Suppressor macrophage treated with lipopolysaccharide for 4 hours (primary cell): Measurements from ENCODE around the gene NME4.
A peak's percentile ranks its signal among the peaks of the same experiment; 100 is the strongest.
"Not testable (repeated sequence)": the region's sequence is repeated elsewhere in the genome, so short reads cannot be mapped to it uniquely, and the experiment has no call there.

Experiments
- DNase-seq: peaks from one replicate; pipeline ENCODE4 v3.0.0-alpha.2; 2020

The NME4 gene

DNA sequence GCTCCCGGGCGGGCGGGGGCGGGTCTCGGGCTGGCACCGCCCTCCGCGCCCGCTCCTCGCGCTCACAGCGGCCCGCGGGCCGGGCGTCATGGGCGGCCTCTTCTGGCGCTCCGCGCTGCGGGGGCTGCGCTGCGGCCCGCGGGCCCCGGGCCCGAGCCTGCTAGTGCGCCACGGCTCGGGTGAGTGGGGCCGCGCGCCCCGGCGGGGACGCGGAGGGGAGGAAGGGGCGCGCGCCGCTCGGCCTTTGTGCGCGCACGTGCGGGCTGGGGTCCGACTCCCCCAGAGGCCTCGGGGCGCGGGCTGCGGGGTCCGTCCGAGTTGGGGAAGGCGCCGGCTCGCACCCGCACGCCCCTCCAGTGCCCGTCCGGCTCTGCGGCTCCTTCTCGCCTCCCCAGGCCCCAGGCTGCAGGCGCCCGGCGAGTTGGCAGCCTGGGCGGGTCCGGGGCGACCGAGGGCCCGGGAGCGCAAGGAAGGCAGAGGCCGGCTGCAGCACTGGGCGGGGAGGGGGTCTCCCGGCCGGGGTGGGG, at the start of gene NME4:
Gene NME4, plus strand, starts transcription at position 65 of the 527 bp plus-strand sequence. Its CDS starts 24 bp downstream, at position 89.
- peak; percentile 36 for DNase-seq

DNA sequence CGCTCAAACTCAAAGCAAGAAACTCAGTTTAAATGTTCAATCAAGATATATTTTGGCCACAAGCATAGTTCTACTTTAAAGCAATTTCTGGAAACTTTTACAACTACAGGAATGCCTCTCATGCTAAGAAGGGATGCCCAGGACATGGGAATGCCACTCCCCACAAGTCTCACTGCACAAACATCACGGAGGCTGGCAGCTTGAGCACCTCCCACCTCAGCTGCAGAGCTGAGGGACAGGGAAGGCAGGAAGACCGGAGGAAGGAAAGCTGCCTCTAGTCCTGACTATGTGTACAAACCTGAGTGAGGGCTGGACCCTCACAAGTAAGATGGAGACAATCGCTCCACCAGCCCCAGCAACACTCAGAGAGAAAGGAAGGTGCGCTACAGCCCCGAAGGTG, 49.8 kb upstream of the NME4 start:
- DNase-seq = no peak

DNA sequence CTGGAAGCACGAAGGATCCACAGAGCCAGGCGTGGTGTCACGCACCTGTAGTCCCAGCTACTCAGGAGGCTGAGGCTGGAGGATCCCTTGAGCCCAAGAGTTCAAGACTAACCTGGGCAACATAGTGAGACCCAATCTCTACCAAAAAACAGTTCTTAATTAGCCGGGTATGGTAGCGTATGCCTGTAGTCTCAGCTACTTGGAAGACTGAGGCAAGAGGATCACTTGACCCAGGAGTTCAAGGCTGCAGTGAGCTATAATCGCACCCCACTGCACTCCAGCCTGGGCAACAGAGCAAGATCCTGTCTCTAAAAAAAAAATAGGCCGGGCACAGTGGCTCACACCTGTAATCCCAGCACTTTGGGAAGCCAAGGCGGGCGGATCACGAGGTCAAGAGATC, 48.5 kb upstream of the NME4 start:
- not testable (repeated sequence) for DNase-seq

DNA sequence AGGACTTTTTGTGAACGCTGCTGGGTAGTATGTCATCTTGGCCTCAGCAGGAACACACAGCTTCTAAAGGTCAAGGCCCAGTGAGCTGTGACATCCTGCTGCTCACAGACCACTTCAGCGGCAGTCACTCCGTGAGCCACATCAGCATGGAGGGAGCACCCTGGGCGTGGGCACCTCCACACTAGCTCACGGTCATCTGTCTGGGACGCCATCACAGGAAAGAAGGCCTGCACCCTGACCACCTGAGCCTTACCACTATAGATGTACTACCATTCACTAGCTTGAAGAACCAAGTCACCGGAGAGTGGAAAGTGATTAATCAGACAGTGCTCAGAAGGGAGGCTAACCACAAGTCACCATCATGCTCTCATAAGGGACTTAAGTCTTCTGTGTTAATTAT, 47.8 kb upstream of the NME4 start:
- no peak for DNase-seq

DNA sequence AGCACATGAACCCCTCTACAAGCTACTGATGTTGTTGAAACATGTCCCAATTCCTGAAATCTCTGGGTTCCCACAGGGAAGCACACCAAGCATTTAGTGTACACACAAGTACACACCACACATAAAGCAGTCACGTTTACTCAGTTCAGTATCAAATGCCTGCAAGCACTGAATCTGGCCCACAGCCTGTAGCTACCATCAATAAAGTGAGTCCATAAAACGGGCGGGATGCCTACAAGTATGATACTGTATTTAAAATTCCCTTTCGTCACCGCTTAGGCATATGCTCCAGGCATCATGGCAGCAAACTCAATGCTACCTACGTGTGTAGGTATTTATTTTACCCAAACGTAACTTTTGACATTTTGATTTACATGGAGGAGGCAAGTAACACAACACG, 46.8 kb upstream of the NME4 start:
- DNase-seq = no peak

DNA sequence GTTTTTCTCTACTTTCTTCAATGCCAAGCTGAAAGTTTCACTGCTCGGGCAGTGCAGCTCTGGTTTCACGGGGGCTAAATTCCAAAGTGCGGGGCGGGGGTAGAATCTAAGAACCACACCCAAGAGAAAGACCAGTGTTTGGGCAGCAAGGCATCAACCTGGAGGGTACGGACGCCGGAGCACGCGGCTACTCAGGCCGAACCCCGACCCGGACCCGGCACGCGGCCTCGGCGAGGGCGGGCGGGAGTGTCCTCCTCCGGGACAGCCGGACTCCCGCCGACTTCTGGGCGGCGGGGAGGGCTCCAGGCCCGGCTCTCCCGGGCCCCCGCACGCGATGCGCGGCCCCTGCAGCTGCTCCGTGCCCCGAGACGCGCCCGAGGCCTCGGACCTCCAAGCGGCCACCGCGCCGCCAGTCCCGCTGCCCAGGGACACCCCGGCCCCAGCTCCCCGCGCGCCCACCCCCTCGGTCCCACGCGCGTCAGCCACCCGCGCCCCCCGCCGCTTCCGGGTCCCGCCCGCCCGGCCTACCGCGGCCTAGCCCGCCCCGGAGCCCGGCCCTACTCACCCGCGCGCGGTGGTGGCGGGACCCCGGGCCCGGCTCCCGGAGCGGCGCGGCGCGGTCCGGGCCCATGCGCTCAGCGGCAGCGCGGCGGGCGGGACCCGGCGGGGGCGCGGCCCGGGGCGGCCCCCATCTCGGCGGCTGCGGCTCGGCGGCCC, 45.0 kb upstream of the NME4 start:
- DNase-seq = peak; percentile 20

DNA sequence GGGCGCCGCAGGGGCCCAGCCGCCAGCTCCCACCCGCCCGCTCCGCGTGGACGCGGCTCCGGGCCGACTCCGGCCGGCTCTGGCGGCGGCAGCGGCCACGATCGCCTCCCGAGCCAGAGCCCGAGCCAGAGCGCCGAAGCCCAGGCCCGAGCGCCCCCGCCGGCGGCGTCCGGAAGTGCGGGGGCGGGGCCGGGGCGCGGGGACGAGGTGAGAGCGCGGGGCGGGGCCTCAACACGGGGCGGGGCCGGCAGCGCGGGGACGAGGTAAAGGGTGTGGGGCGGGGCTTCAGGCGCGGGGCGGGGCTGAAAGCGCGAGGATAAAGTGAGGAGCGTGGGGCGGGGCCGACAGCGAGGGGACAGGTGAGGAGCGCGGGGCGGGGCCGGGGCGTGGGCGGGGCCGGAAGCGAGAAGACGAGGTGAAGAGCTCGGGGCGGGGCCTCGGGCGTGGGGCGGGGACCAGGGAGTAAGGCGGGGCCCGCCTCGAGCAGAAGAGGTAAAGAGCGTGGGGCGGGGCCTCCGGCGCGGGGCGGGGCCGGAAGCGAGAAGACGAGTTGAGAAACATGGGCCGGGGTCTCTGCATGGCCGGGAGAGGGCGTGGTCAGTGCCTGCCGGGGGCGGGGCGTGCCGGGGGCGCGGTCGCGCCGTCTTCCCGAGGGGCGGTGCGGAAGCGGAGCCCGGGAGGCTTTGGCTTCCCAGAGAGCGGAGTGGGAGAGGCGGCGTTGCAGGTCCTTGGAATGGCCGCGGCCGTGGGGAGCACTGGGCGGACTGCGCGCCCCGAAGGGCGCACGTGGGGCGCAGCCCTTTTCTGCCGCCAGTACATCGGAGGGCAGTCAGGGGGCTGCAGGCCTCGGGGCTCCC, 44.2 kb upstream of the NME4 start, which contains the start of gene AXIN1:
Gene AXIN1, minus strand, starts transcription at position 177 of the 857 bp plus-strand sequence. CDS start 5,698 bp downstream, outside the sequence.
- DNase-seq = peak; percentile 99

DNA sequence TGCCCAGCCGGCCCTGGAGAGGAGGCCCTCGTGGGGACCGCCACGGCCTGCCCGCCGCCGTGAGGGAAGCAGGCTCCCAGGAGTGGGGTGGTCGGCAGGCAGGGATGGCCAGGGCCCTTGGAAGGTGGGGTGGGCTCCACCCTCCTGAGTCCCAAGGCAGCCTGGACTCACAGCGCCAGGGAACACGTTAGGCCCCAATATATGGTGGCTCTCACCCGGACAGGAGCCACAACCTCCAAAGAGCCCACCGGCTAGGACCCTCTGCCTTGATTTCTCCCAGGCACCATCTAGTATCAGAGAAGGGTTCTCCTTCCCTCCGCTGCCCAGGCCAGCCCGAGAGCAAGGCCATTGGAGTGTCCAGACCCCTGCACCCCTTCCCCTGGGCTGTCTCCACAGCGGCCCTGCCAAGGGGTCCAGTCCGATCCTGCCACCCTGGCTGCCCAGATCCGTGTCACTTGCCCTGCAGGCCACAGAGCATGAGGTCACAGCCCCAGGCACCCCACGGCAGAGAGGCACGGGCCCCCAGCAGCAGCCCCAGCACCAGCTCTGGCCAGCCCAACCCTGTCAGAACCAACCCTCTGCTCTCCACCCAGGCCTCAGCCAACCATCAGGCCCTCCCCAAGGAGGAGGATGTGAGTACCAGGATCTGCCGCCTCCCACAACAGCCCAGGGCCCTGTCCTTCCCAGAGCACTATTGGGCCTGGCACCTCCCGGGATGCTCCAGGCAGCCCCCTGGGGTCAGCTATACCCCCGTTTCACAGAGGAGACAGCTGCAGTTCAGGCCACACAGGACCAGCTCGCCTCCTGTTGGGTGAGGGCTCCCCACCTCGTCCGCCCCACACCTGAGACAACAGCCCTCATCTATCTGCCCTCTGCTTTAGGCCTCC, 43.4 kb upstream of the NME4 start:
- DNase-seq = no peak

DNA sequence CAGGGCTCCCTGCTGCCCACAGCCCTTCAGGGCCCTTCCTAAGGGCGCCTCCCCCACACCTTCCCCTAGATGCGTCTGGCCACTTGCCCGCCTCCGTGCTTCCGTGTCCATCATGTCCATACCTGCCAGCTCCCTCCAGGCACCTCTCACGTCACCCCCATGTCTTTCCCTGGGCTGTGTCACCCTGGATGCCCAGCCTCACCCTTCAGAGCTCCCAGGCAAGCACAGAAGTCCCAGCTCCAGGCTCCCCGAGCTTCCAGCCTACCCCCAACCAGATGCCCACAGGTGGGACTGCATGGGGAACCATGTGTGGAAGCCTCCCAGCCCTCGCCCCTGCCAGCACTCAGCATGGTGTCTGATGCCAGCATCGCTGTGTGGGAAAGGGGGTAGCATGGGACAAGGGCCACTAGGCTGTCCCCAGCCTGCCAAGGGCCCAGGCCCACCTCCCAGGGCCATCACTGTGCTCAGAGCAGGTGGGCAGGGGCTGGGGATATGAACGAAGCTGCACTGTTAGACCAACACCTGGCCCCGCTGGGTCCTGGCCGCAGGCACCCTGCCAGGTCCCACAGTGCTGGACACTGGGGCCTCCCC, 42.6 kb upstream of the NME4 start:
- DNase-seq = no peak

DNA sequence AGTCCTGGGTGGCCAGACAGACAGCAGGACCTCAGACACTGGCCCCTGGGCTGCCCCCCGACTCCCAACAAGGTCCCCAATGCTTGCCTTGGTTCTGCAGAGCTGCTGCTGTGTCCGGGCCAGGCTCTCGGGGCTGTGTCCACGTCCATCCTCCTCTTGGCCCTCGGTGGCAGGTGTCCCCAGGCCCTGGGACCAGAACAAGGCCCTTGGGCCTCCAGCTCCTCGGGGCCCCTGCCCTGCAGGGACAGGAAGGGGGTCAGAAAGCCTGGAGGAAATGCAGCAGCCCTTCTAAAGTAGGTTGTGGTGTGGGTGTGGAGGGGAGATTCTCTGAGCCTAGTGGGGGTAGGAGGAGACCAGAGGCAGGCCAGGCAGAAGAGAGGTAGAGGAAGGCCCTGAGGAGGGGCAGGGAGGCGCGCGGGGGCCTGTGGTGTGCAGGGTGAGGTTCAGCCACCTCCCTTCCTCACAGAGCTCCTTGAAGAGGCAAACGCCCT, 42.0 kb upstream of the NME4 start:
- no peak for DNase-seq

DNA sequence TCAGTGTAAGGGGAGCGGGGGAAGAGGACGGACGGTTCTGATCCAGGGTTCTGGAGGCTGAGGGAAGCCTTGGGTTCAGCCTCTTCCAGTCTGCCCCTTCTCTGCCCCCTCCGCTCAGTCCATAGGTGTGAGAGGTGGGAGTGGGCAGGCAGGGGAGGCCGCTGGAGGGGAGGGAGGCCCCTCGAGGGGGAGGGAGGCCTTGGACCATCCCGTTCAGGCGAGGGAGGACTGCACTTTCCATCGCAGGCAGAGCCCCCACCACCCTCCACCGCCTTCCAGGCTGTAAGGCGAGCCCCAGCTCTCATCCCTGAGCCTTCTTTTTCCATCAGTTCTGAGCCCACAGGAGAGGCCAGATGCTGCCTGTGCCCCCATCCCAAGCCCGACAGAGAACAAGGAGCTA, 40.3 kb upstream of the NME4 start:
- DNase-seq = no peak

DNA sequence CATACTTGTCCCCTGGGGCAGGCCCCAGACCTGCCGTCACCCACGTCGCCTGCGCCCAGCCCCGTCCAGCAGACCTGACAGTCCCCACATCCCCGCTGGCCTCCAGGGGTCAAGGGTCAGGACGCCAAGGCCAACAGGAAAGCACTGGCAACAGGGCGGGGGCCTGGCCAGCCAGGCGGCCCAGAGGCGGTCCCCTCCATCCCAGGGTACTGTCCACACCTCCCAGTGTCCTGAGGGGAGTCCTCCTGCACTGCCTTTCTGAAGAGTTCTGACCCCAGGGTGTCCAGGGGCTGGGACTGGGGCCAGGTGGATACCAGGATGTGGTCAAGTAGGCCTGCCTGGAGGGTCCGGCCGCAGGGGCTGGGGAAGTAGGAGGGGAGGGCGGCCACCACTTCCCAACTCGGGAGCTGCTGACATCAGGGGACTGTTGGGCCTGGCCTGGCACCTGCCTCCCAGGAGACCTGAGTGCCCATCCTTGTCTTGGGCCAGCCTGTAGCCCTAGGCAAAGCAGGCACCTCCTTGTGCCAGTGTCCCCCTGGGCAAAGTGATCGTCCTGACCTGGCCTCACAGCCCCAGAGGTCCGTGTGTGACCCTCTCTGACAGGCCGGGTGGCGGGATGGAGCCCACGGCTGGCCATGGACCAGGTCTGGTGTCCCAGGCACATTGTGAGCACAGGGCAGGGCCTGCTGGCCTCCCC, 37.8 kb upstream of the NME4 start:
- no peak for DNase-seq

DNA sequence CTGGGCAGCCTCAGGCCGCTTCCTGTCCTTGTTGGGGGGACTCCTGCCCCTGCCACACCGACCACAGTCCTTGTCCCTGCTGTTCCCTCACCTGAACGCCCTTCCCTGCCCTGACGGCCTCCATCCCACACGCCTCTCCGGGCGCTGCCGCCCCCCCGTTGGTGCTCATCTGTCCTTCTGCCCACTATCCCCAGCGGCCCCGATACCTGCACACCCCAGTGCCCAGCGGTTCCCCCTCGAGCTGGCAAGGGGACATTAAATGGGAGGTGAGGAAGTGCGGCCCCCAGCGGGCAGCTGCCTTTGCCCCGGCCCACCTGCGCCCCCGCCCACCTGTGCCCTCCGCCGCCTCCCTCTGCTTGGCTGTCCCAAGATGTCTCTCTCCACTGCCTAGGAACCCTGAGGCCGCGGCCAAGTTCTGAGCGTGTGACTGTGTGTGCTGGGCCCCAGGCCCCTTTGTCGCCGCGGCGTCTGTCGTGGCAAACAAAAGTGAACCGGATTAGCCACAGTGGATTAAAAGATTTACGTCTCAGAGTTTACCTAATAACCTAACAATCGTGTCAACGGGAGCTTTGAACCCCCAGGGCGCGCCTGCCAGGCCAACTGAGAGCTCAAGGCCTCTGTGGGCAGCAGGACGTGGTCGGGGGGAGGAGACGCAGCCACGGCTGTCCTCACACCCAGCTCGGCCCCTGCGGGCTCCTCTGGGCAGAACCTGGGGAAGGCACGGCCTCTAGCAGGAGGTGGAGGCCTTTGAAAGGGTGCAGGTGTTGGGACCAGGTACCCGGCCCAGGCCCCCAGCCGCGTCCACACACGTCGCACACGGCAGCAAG, 36.9 kb upstream of the NME4 start:
- no peak for DNase-seq

DNA sequence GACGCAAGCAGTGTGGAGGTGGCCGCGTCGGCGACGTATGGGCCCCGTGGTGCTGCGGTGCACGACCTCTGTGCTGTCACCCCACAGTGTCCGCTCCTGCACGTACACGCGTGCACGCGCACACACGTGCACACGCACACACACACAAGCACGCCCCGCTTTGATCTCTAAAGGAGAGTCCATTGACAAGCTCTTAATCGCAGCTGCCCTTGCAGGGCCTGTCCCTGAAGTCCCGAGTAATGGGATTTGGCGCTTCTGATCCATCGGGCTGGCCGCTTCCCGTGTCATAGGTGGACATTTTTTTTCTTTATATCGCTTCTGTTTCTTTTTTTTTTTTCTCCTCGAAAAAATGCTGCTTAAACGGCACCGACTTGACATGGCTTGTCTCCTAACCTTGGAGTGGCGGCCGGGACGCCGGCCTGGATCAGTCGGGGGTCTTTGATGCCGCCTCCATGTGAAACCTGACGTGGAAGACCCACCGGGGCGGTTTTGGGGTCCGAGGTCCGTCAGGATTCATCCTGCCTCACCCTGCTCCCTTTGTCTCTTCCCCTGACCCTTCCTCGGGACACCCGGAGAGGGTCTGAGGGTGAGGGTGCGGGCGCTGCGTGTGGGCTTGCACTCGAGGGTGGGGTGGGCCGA, 36.2 kb upstream of the NME4 start:
- no peak for DNase-seq

DNA sequence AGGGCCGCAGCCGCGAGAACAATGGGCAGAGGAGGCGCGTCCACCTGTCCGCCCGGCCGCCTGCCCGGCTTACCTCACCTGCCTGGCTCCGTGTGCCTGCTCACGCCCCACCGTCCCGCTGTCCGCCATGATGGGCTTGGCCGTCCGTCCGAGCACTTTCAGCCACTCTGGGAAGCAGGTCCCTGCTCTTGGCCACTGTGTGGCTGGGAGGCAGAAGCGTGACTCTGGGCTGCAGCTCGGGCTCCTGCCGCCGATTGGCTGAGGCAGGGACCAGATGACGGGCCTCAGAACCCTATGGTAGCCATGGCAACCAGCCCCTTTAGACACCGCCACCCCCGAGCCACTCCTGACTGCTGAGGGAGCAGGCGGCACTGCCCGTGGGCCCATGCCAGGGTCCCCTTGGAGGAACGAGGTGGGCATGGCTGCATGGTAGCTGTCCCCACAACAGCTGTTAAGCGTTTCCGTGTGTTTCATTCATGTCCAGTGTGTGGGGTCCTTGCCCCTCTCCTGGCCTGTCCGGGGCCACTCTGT, 35.6 kb upstream of the NME4 start:
- DNase-seq = no peak

DNA sequence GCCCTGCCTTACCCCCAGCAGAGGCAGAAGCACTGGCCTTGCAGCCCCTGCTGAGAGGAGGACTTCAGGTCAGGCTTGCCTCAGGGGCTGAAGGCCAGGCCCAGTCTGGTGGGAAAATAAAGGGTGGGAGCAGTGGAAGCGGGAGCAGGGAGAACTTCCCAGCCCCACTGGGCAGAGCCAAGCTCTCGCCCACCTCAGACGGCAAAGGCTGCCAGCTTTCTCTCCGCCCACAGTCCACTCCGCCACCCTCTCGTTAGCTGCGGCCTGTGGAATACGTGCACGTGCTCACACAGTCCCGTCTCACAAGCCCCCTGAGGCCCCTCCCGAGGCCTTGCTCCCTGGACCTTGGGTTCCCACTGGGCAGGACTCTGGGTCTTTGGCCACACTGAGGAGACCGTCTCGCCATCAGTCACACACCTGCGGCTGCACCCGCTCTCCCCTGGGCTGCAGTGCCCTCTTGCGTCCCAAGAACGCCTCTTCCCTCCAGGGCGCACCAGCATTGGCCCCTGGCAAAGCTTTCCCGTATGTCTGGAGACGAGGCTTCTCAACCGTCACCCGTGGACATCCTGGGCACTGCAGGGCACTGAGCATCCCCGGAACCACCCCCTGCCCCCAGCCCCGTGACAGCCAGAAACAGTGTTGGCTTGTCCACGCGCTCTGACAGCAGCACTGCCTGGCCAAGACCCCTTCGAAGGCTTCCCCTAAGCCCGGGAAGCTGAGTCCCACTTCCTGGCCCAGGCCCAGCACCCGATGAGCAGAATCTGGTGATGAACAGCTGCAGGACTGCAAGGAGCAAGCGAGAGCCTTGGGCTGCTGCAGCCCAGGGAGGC, 34.9 kb upstream of the NME4 start:
- DNase-seq = peak; percentile 81

DNA sequence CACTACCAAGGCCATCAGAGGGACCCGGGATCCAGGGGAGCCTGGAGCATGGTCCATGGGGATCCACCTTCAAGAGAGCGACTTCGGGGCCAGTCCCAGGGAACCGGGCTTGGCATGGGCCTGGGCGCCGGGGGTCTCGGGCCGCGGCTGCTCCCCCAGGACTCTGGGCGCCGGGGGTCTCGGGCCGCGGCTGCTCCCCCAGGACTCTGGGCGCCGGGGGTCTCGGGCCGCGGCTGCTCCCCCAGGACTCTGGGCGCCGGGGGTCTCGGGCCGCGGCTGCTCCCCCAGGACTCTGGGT, 34.3 kb upstream of the NME4 start:
- DNase-seq = not testable (repeated sequence)

DNA sequence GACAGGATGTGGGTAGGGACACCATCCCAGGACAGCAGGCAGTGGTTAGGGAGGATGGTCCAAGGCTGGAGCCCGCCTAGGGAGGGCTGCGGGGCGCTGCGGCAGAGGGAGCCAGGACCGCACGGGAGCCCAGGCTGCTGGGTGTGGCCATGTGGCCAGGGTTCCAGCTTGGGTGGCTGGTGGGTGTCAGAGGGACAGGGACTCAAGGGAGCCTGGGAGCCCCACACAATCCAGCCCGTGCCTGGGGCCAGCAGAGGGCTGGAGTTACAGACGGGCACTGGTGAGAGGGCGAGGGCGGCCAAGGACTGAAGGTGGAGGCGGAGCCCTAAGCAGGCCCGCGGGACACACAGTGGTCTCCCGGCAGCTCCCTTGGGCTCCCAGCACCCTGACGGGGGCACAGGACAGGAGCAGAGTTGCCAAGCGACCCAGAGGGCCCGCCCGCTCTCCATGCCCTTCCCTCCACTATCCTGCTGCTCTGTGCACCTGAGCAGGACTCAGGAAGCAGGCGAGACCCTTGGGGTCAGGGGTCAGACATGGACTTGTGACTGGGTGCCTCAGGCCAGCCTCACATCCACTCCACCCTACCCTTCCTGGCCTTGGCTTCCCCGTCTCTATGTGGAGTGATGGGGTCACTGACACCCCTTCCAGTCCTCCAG, 33.8 kb upstream of the NME4 start:
- no peak for DNase-seq
